B cell (primary cell): Measurements from ENCODE around the gene TCF12.

Experiments
- EZH2 ChIP-seq: IDR thresholded peaks from 2 replicates; pipeline ENCODE4 v1.6.1; 2012; ENCODE audit warnings: borderline replicate concordance, low read depth, mild to moderate bottlenecking, moderate library complexity, low read length; ENCODE audit not compliant: insufficient read depth, poor library complexity, severe bottlenecking
- TF ChIP-seq, protein P1 (sequence below): fragments of 200-600 bp; IDR thresholded peaks from one replicate; pipeline ENCODE4 v1.8.0; 2022; ENCODE audit warnings: antibody characterized with exemption, mild to moderate bottlenecking

DNA sequence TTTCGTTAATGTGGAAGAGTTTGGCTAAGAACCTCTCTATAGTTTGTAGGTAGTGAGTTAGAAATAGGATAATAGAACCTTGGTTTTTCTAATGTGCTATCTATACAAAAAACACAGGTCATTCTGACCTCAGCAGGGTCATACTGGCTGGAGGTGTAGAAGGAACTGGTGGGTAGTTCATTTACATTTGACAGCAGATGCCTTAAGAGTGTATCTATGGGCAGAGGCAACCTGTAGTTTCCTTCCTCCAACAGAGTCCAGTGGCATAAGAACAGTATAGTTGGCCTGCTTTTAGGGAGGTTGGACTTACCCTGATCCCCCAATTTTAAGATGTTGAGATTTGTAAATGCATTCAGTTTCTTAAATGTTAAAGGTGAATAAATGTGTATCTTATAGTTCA lies 152.2 kb downstream of the TCF12 start:
- TF ChIP-seq, protein P1, sequence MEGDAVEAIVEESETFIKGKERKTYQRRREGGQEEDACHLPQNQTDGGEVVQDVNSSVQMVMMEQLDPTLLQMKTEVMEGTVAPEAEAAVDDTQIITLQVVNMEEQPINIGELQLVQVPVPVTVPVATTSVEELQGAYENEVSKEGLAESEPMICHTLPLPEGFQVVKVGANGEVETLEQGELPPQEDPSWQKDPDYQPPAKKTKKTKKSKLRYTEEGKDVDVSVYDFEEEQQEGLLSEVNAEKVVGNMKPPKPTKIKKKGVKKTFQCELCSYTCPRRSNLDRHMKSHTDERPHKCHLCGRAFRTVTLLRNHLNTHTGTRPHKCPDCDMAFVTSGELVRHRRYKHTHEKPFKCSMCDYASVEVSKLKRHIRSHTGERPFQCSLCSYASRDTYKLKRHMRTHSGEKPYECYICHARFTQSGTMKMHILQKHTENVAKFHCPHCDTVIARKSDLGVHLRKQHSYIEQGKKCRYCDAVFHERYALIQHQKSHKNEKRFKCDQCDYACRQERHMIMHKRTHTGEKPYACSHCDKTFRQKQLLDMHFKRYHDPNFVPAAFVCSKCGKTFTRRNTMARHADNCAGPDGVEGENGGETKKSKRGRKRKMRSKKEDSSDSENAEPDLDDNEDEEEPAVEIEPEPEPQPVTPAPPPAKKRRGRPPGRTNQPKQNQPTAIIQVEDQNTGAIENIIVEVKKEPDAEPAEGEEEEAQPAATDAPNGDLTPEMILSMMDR, result no peak
- no peak for TF ChIP-seq EZH2
